Right lobe of liver (tissue), 4 donors: ENCODE data around the gene ITGA8.

ENCODE experiments used
- CTCF ChIP-seq, 4 donors: fragments of 200-600 bp in 3 of 4; fragments of 450-650 bp in 1 of 4; IDR thresholded peaks; one replicate each; pipeline versions ENCODE4 v1.5.1 to v1.8.0; 2016 to 2022; ENCODE audit warnings: antibody characterized with exemption in 4 of 4, mild to moderate bottlenecking in 2 of 4
- POLR2A ChIP-seq: fragments of 450-650 bp; IDR thresholded peaks from one replicate; pipeline ENCODE4 v1.6.1; 2017; ENCODE audit warnings: antibody characterized with exemption, mild to moderate bottlenecking
- donor health status: DM: no; HTN: no; CAD: no.
- donor health status: DM: no; HTN: no; CAD: no.
- donor health status: DM: no; HTN: yes; CAD: no.

- TF ChIP-seq CTCF (IDR thresholded peaks at IDR 0.05), result no peak
- TF ChIP-seq POLR2A, result no peak
Measured at GRCh38 chr10:15640536-15641085, 79.1 kb downstream of the ITGA8 start.
